K562 (cell line): ENCODE results near the gene CHD5. TPM values are rescaled to one million over a fixed set of nuclear protein-coding genes. Genes with fewer than 3 reads are reported as not detected.

Experiments
- ATAC-seq: fragments of 200-7000 bp; cut with Tn5 transposase; 3 replicates; pipeline ENCODE4 v1.9.1; 2020; ENCODE audit warnings: moderate library complexity
- BruUV-seq: library from RNA; stranded (reverse); fragments of 400-500 nt; replicated peaks from 2 replicates; lab custom pipeline; 2021; lab: Mats Ljungman, UMichigan
- CTCF ChIA-PET: fragments of 300-600 bp; formaldehyde crosslinking; extraction: SDS; loops from one replicate; lab custom pipeline; 2021; ENCODE audit warnings: low intra/inter-chr PET ratio; lab: Yijun Ruan, JAX
- POLR2A ChIA-PET: fragments of 300-600, 350-650 bp; sonication (Branson Sonifier 250); formaldehyde crosslinking; extraction: SDS; loops from one replicate; lab custom pipeline; 2021; ENCODE audit warnings: antibody characterized with exemption, inconsistent platforms; lab: Yijun Ruan, JAX
- DNase-seq, 4 experiments: peaks; one replicate each; pipeline versions ENCODE4 v3.0.0 to v3.0.0-alpha.2; 2011 to 2018; ENCODE audit warnings: low spot score in 3 of 4, mixed read lengths in 3 of 4; ENCODE audit errors: extremely low read depth in 1 of 4
- FAIRE-seq: peaks from 2 replicates; lab custom pipeline; 2011; peaks lifted over from hg19 to GRCh38; lab: Jason Lieb, UNC
- H2AFZ ChIP-seq: 2 replicates; pipeline ENCODE4 v1.6.0; 2011; ENCODE audit warnings: low read depth, low read length, control low read depth, inconsistent platforms
- H3K27ac ChIP-seq: fragments of 200-600 bp; 3 replicates; pipeline ENCODE4 v1.8.0; 2011; ENCODE audit warnings: low read depth, mild to moderate bottlenecking, control low read depth, inconsistent platforms, low read length, moderate library complexity, mixed read lengths; ENCODE audit errors: extremely low read depth
- H3K27me3 ChIP-seq, 2 experiments: fragments of 300-600 bp in 1 of 2; 2 replicates in 1 of 2; 3 replicates in 1 of 2; pipeline versions ENCODE4 v1.6.0 to v1.8.0; 2011; ENCODE audit warnings: inconsistent platforms in 2 of 2, low read length in 2 of 2, mild to moderate bottlenecking in 1 of 2, mixed read lengths in 1 of 2, moderate library complexity in 1 of 2; ENCODE audit not compliant: control insufficient read depth in 2 of 2, insufficient read depth in 2 of 2
- H3K36me3 ChIP-seq: fragments of 300-600 bp; 3 replicates; pipeline ENCODE4 v1.8.0; 2011; ENCODE audit warnings: mild to moderate bottlenecking, low read length, inconsistent platforms; ENCODE audit not compliant: control insufficient read depth, insufficient read depth
- H3K4me1 ChIP-seq, 2 experiments: fragments of 200-600 bp in 1 of 2; replicated peaks in 1 of 2; 2 replicates in 1 of 2; 3 replicates in 1 of 2; pipeline versions ENCODE4 v1.5.1 to v1.8.0; 2011; ENCODE audit warnings: inconsistent platforms in 2 of 2, low read length in 2 of 2, mild to moderate bottlenecking in 1 of 2, mixed read lengths in 1 of 2, moderate library complexity in 1 of 2; ENCODE audit not compliant: control insufficient read depth in 2 of 2, insufficient read depth in 2 of 2
- H3K4me2 ChIP-seq: 2 replicates; pipeline ENCODE4 v1.6.1; 2011; ENCODE audit warnings: low read length, control low read depth, inconsistent platforms, mixed read lengths; ENCODE audit not compliant: insufficient read depth
- H3K4me3 ChIP-seq: fragments of 200-600 bp; sonication (generic), shearing (Covaris generic); 2 replicates; pipeline ENCODE4 v1.5.1; 2016; ENCODE audit warnings: control low read depth, inconsistent platforms
- H3K79me2 ChIP-seq: fragments of 200-600 bp; 3 replicates; pipeline ENCODE4 v1.8.0; 2011; ENCODE audit warnings: low read length, inconsistent platforms; ENCODE audit not compliant: control insufficient read depth, insufficient read depth
- H3K9ac ChIP-seq, 2 experiments: 2 replicates each; pipeline versions ENCODE4 v1.6.0 to v1.6.1; 2011; ENCODE audit warnings: low read depth in 2 of 2, low read length in 2 of 2, control low read depth in 1 of 2, inconsistent platforms in 1 of 2, mild to moderate bottlenecking in 1 of 2, mixed read lengths in 1 of 2; ENCODE audit not compliant: insufficient read depth in 1 of 2
- H3K9me1 ChIP-seq: one replicate; pipeline ENCODE4 v1.6.0; 2011; ENCODE audit warnings: inconsistent platforms, mild to moderate bottlenecking, low read length, moderate library complexity; ENCODE audit not compliant: control insufficient read depth, insufficient read depth
- H3K9me3 ChIP-seq: replicated peaks from 2 replicates; pipeline ENCODE4 v1.5.1; 2011; ENCODE audit warnings: low read depth, low read length, inconsistent platforms; ENCODE audit not compliant: control insufficient read depth, insufficient read depth
- H4K20me1 ChIP-seq: replicated peaks from 2 replicates; pipeline ENCODE4 v1.6.1; 2011; ENCODE audit warnings: low read length, inconsistent platforms, mixed read lengths; ENCODE audit not compliant: control insufficient read depth, insufficient read depth
- BHLHE40 ChIP-seq: IDR thresholded peaks from 2 replicates; pipeline ENCODE4 v1.6.1; 2011; ENCODE audit warnings: low read length, improper control_type of control experiment
- ZBTB7A ChIP-seq: IDR thresholded peaks from 2 replicates; pipeline ENCODE4 v1.6.1; 2011; ENCODE audit warnings: low read depth, mild to moderate bottlenecking, low read length, moderate library complexity, borderline replicate concordance; ENCODE audit not compliant: control insufficient read depth
- ZNF274 ChIP-seq: IDR thresholded peaks from 2 replicates; pipeline ENCODE4 v1.6.1; 2011; ENCODE audit warnings: low read depth, mild to moderate bottlenecking, low read length, moderate library complexity, borderline replicate concordance
- WGBS: fragments of 100-300 bp; shearing (Covaris generic); methylation state at CpG from one replicate; pipeline ENCODE4 v1.1.6; 2016; ENCODE audit warnings: low coverage, mixed read lengths; ENCODE audit not compliant: insufficient coverage; ENCODE audit errors: missing lambda C conversion rate; 5-methylcytosine and 5-hydroxymethylcytosine counted together
- in situ Hi-C: fragments of 300-500 bp; cut with MboI; formaldehyde crosslinking; loops from 4 replicates; pipeline ENCODE4 v1.15.0; 2018; ENCODE audit warnings: inconsistent platforms, mixed read lengths
- intact Hi-C: fragments of 100-400 bp; cut with micrococcal nuclease; formaldehyde crosslinking; loops from 2 replicates; pipeline ENCODE4 v1.14.2; 2022
- polyA plus RNA-seq, 8 experiments: library from polyadenylated mRNA; depleted of rRNA in 4 of 8; stranded (reverse) in 5 of 8; unstranded in 3 of 8; fragments of >200 nt; fragmentation: Nextera tagmentation in 2 of 8; fragmentation: Illumina TruSeq in 1 of 8; extraction: Ambion mirVana in 2 of 8; extraction: Trizol in 1 of 8; gene quantifications; 2 replicates each; pipeline versions ENCODE4 v1.2.1 to v1.2.3, GENCODE V29; 2011 to 2014; ENCODE audit warnings: inconsistent platforms in 1 of 8, missing spikeins in 1 of 8
- total RNA-seq, 7 experiments: library from RNA; depleted of rRNA in 6 of 7; stranded (reverse); fragments of >200 nt in 6 of 7; fragmentation: Illumina TruSeq in 2 of 7; extraction: Trizol in 2 of 7; gene quantifications; 2 replicates each; pipeline versions ENCODE4 v1.2.1 to v1.2.3, GENCODE V29; 2011 to 2021; ENCODE audit warnings: low replicate concordance in 1 of 7
- TF ChIP-seq, protein P1 (sequence below): fragments of 450-650 bp; IDR thresholded peaks from one replicate; pipeline ENCODE4 v1.6.1; 2018; ENCODE audit warnings: mild to moderate bottlenecking, moderate library complexity; ENCODE audit not compliant: partially characterized antibody
- TF ChIP-seq, protein P2 (sequence below), 2 experiments: IDR thresholded peaks; 2 replicates each; pipeline ENCODE4 v1.6.1; 2011; ENCODE audit warnings: borderline replicate concordance in 1 of 2, control low read depth in 1 of 2, low read depth in 1 of 2, low read length in 1 of 2, mild to moderate bottlenecking in 1 of 2, mixed read lengths in 1 of 2, moderate library complexity in 1 of 2; ENCODE audit not compliant: insufficient read depth in 1 of 2, insufficient read length in 1 of 2, poor library complexity in 1 of 2, severe bottlenecking in 1 of 2; ENCODE audit errors: extremely low read depth in 1 of 2

CHD5 gene
- total and polyA plus RNA-seq, 9 of the 15 experiments (the other 6 are each of a cell fraction or from before 2014, with no cell fraction given) = 0.03 to 0.52 (median 0.11) TPM; not detected in 2

DNA sequence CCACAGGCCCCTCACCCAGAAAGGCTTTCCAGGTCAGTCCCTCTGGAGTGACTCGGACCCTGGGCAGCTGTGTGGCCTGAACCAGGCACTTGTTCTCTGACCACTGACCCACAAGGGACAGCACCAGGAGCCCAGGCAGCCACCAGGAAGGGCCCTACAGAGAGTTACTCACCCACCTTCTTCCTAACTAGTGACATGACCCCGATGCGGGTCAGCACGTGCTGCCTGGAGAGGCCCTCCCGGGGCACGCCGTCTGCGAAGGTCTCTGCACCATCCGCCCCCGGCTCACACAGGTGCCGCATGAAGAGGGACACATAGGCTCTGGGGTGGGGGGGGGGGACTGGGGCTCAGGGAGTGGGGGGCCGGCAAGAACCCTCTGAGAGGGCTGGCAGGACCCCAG, 55.8 kb downstream of the CHD5 start:
- H3K79me2 ChIP-seq = no peaks in the 10 kb centered on the region
- TF ChIP-seq, protein P1, sequence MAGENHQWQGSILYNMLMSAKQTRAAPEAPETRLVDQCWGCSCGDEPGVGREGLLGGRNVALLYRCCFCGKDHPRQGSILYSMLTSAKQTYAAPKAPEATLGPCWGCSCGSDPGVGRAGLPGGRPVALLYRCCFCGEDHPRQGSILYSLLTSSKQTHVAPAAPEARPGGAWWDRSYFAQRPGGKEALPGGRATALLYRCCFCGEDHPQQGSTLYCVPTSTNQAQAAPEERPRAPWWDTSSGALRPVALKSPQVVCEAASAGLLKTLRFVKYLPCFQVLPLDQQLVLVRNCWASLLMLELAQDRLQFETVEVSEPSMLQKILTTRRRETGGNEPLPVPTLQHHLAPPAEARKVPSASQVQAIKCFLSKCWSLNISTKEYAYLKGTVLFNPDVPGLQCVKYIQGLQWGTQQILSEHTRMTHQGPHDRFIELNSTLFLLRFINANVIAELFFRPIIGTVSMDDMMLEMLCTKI = no peak
- TF ChIP-seq ZBTB7A (no peak), BHLHE40 (peak; percentile 57), ZNF274 (no peak)
- TF ChIP-seq, protein P2, sequence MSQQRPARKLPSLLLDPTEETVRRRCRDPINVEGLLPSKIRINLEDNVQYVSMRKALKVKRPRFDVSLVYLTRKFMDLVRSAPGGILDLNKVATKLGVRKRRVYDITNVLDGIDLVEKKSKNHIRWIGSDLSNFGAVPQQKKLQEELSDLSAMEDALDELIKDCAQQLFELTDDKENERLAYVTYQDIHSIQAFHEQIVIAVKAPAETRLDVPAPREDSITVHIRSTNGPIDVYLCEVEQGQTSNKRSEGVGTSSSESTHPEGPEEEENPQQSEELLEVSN (IDR thresholded peaks at IDR 0.05; ENCODE audit: borderline replicate concordance in 1 of 2, extremely low read depth in 1 of 2, insufficient read depth in 1 of 2, insufficient read length in 1 of 2, low read depth in 1 of 2, low read length in 1 of 2, poor library complexity in 1 of 2, severe bottlenecking in 1 of 2) = peak in 1 of 2 experiments; percentile 18
- POLR2A ChIA-PET = interaction anchor here (0.5 kb wide), 1 partner anchor 392 kb away, joined by 3 read pairs; no protein-coding TSS in a partner anchor
- no peak overlapping the region for H3K27ac ChIP-seq
- in situ Hi-C loops = no loop called here
- peaks cover 3% of the 10 kb centered on the region for H3K9me1 ChIP-seq
- H3K9ac ChIP-seq = no peak overlapping the region
- H3K4me2 ChIP-seq = no peak overlapping the region
- H2AFZ ChIP-seq = no peak overlapping the region
- intact Hi-C loops = no loop called here
- DNase-seq (no peak), ATAC-seq (no peak), FAIRE-seq (no peak)
- H3K4me3 ChIP-seq = no peak overlapping the region
- H4K20me1 ChIP-seq = peaks cover 5% of the 10 kb centered on the region; the same call in 1 of the 2 replicates
- H3K27me3 ChIP-seq = peaks cover 24 to 56% of the 10 kb centered on the region in 2 experiments
- BruUV-seq = no TSS peak
- CTCF ChIA-PET = no interaction called here
- H3K4me1 ChIP-seq = peaks cover 0 to 51% of the 10 kb centered on the region in 2 experiments; a peak in 3 of 5 replicates
- no peaks in the 10 kb centered on the region for H3K36me3 ChIP-seq
- 20% methylated on average over 11 of the region's 12 CpGs for WGBS
- H3K9me3 ChIP-seq = no peaks in the 10 kb centered on the region
